Heart left ventricle (tissue), 16 donors: ENCODE data around the gene DDX3X. TPM values are rescaled to one million over a fixed set of nuclear protein-coding genes. Genes with fewer than 3 reads are reported as not detected.
A peak's percentile ranks its signal among the peaks of the same experiment; 100 is the strongest.
"Not testable (repeated sequence)": the region's sequence is repeated elsewhere in the genome, so short reads cannot be mapped to it uniquely, and the experiment has no call there.

Experiments
- ATAC-seq, 4 donors: fragments of 200-7000 bp; cut with Tn5 transposase; one replicate each; pipeline ENCODE4 v1.9.1; 2020 to 2022; ENCODE audit warnings: moderate library complexity in 4 of 4, mild to moderate bottlenecking in 3 of 4, moderate number of reproducible peaks in 1 of 4
- DNase-seq, 5 donors: peaks; one replicate each; pipeline ENCODE4 v3.0.0-alpha.2; 2020
- H3K27ac ChIP-seq, 12 donors: fragments of 200-600 bp; sonication (generic) in 4 of 12; one replicate each; pipeline versions ENCODE4 v1.5.0 to v1.8.0; 2016 to 2022; ENCODE audit warnings: mild to moderate bottlenecking in 2 of 12
- H3K27me3 ChIP-seq, 9 donors: fragments of 200-600 bp; sonication (generic) in 2 of 9; one replicate each; pipeline versions ENCODE4 v1.5.1 to v1.8.0; 2016 to 2022; ENCODE audit warnings: mild to moderate bottlenecking in 3 of 9
- H3K36me3 ChIP-seq, 9 donors: fragments of 200-600 bp; sonication (generic) in 2 of 9; one replicate each; pipeline versions ENCODE4 v1.5.0 to v1.8.0; 2018 to 2022; ENCODE audit warnings: mild to moderate bottlenecking in 2 of 9
- H3K4me1 ChIP-seq, 12 donors: fragments of 200-600 bp; sonication (generic) in 4 of 12; one replicate each; pipeline versions ENCODE4 v1.5.0 to v1.8.0; 2016 to 2022; ENCODE audit warnings: mild to moderate bottlenecking in 3 of 12
- H3K4me3 ChIP-seq, 12 donors: fragments of 200-600 bp; sonication (generic) in 4 of 12; one replicate each; pipeline versions ENCODE4 v1.5.0 to v1.8.0; 2017 to 2022; ENCODE audit warnings: mild to moderate bottlenecking in 9 of 12, moderate library complexity in 4 of 12
- H3K9me3 ChIP-seq, 12 donors: fragments of 200-600 bp; sonication (generic) in 4 of 12; one replicate each; pipeline versions ENCODE4 v1.5.0 to v1.8.0; 2016 to 2022; ENCODE audit warnings: mild to moderate bottlenecking in 1 of 12
- CTCF ChIP-seq, 12 donors: fragments of 200-600 bp; sonication (generic) in 4 of 12; IDR thresholded peaks; one replicate each; pipeline versions ENCODE4 v1.5.0 to v1.8.0; 2018 to 2022; ENCODE audit warnings: antibody characterized with exemption in 12 of 12, mild to moderate bottlenecking in 5 of 12
- POLR2A ChIP-seq, 2 donors: fragments of 450-650 bp; IDR thresholded peaks; one replicate each; pipeline ENCODE4 v1.6.1; 2017; ENCODE audit warnings: antibody characterized with exemption in 2 of 2, mild to moderate bottlenecking in 2 of 2, moderate library complexity in 2 of 2
- WGBS, 4 donors: extraction: QIAGEN DNeasy Blood & Tissue Kit in 2 of 4; methylation state at CpG; one replicate each; pipeline versions ENCODE4 v1.1.5 to v1.1.7; 2013 to 2018; 5-methylcytosine and 5-hydroxymethylcytosine counted together
- intact Hi-C, 10 donors: fragments of 100-400 bp; cut with DNase I; formaldehyde crosslinking; loops; one replicate each; pipeline versions ENCODE4 v1.11.1 to v1.14.2; 2022
- polyA plus RNA-seq, 2 donors: library from polyadenylated mRNA; stranded (reverse); fragments of 200-250 nt; gene quantifications; one replicate each; pipeline ENCODE4 v1.2.3, GENCODE V29; 2013
- total RNA-seq, 9 donors: library from RNA; depleted of rRNA in 2 of 9; stranded (reverse); fragments of >200 nt in 2 of 9; fragmentation: NEBNext Ultra II Directional in 3 of 9; extraction: Animal tissue kit (Norgen Biotek cat#: 25700) in 3 of 9; gene quantifications; one replicate each; pipeline versions ENCODE4 v1.1.0 to v1.2.4, GENCODE V29; 2016 to 2023
- donor health status: ischemic (EF 13 %, LVEDD 7.1; RV severe dilation, severe dysfunction).
- donor health status: healthy with polysubstance abuse.
- donor health status: DM: no; HTN: yes; CAD: no.
- donor health status: DM: no; HTN: no; CAD: no.
- donor health status: ischemic (EF 25% LVEDD 6.9; RV normal size, moderate dysfunction).
- donor health status: ischemic (EF 25% LVEDD 5.7; RV mildly dilated, moderate dysfunction).
- donor health status: healthy.
- donor health status: DM: yes; HTN: yes; CAD: no.
- donor health status: ischemic (EF 35%, LVEDD 5.7; RV mildly dilated, moderate dysfunction).
- donor health status: nonischemic (EF 11% LVEDD 7.7; RV severe dilation, severe dysfunction).
- donor health status: DM: yes; HTN: yes; CAD: no.
- donor health status: PGD.
- donor health status: ischemic (EF 29% LVEDD 5.4; RV normal size, mild dysfunction).
- donor health status: nonischemic (EF 23%, LVEDD 6.1; RV moderate dilation, normal function).

Gene DDX3X
- total and polyA plus RNA-seq, 11 donors: 34.3 to 272 (median 170) TPM

- ATAC-seq (peak in 1 of 4 donors; percentile 6), DNase-seq (no peak)
- H3K36me3 ChIP-seq: peaks cover 0 to 38% (median 27%) of the 10 kb centered on the region in 9 donors
- intact Hi-C loops: no loop called here
- no peaks in the 10 kb centered on the region for H3K27me3 ChIP-seq
- no peak overlapping the region for H3K27ac ChIP-seq
- H3K4me1 ChIP-seq: peaks cover 0 to 21% (median 5%) of the 10 kb centered on the region in 12 donors
- H3K4me3 ChIP-seq: no peak overlapping the region
- WGBS, 4 donors: 70 to 89% (median 77%) methylated on average over 3 of the region's 3 CpGs
- no peaks in the 10 kb centered on the region for H3K9me3 ChIP-seq
- TF ChIP-seq CTCF (IDR thresholded peaks at IDR 0.05): no peak
- TF ChIP-seq POLR2A (IDR thresholded peaks at IDR 0.05): no peak
Observed at GRCh38 chrX:41352329-41352838, 18.4 kb downstream of the DDX3X start.

- intact Hi-C loops: no loop called here
- H3K4me1 ChIP-seq: peaks cover 0 to 21% (median 5%) of the 10 kb centered on the region in 12 donors
- H3K27ac ChIP-seq: no peak overlapping the region
- WGBS, 4 donors: 67 to 86% (median 77%) methylated on average over 3 of the region's 3 CpGs
- H3K27me3 ChIP-seq: no peaks in the 10 kb centered on the region
- no peaks in the 10 kb centered on the region for H3K9me3 ChIP-seq
- H3K36me3 ChIP-seq: peaks cover 0 to 22% (median 11%) of the 10 kb centered on the region in 9 donors
- TF ChIP-seq POLR2A (IDR thresholded peaks at IDR 0.05): no peak
- no peak for TF ChIP-seq CTCF (IDR thresholded peaks at IDR 0.05)
- H3K4me3 ChIP-seq: no peak overlapping the region
- no peak for DNase-seq
- no peak for ATAC-seq
Observed at GRCh38 chrX:41353985-41354384, 20.0 kb downstream of the DDX3X start.

GRCh38 chrX:41369152-41369551, 35.2 kb downstream of the DDX3X start:
- WGBS, 4 donors: 90 to 96% (median 93%) methylated on average over 4 of the region's 4 CpGs
- no peaks in the 10 kb centered on the region for H3K4me1 ChIP-seq
- no peak overlapping the region for H3K27ac ChIP-seq
- DNase-seq (no peak), ATAC-seq (no peak)
- no peak for TF ChIP-seq CTCF (IDR thresholded peaks at IDR 0.05)
- no peak for TF ChIP-seq POLR2A (IDR thresholded peaks at IDR 0.05)
- H3K9me3 ChIP-seq: no peaks in the 10 kb centered on the region
- H3K36me3 ChIP-seq: no peaks in the 10 kb centered on the region
- intact Hi-C loops: no loop called here
- no peak overlapping the region for H3K4me3 ChIP-seq
- H3K27me3 ChIP-seq: peaks cover 0 to 5% (median 0%) of the 10 kb centered on the region in 9 donors

GRCh38 chrX:41371575-41371974, 37.6 kb downstream of the DDX3X start:
- H3K9me3 ChIP-seq, intact Hi-C loops, ATAC-seq, H3K27ac ChIP-seq, DNase-seq, H3K4me1 ChIP-seq, H3K36me3 ChIP-seq, H3K27me3 ChIP-seq, H3K4me3 ChIP-seq: not testable (repeated sequence)
- 89 to 97% (median 95%) methylated on average over 5 of the region's 5 CpGs for whole genome bisulfite sequencing, 4 donors

- no peaks in the 10 kb centered on the region for H3K9me3 ChIP-seq
- DNase-seq: no peak
- H3K4me1 ChIP-seq: no peaks in the 10 kb centered on the region
- no peak overlapping the region for H3K27ac ChIP-seq
- no peak overlapping the region for H3K4me3 ChIP-seq
- WGBS, 4 donors: 84 to 94% (median 90%) methylated on average over 4 to 5 of the region's 5 CpGs
- no peaks in the 10 kb centered on the region for H3K36me3 ChIP-seq
- no peak for ATAC-seq
- peaks cover 0 to 5% (median 0%) of the 10 kb centered on the region in 9 donors for H3K27me3 ChIP-seq
- intact Hi-C loops: no loop called here
- TF ChIP-seq POLR2A (IDR thresholded peaks at IDR 0.05) (no peak), CTCF (IDR thresholded peaks at IDR 0.05) (no peak)
Observed at GRCh38 chrX:41373989-41374606, 40.1 kb downstream of the DDX3X start.
